GM12873 (cell line): ENCODE measurements around the gene FLNB.

Source experiments
- CTCF ChIP-seq: IDR thresholded peaks from 2 replicates; pipeline ENCODE4 v1.5.1; 2012; ENCODE audit warnings: low read depth, mild to moderate bottlenecking, moderate library complexity, low read length, control low read depth; ENCODE audit not compliant: insufficient read depth; ENCODE audit errors: missing control alignments

FLNB gene

GRCh38 chr3:57992452-57993213 is 15.6 kb upstream of the FLNB start:
- TF ChIP-seq CTCF: no peak

GRCh38 chr3:57998366-57999283 is 9.6 kb upstream of the FLNB start:
- no peak for TF ChIP-seq CTCF

- TF ChIP-seq CTCF: no peak
These were observed 8.7 kb upstream of the FLNB start for GRCh38 chr3:57999417-58000115.

GRCh38 chr3:58000306-58001085 is 7.7 kb upstream of the FLNB start:
- no peak for TF ChIP-seq CTCF

GRCh38 chr3:58001086-58001467 is 7.1 kb upstream of the FLNB start:
- no peak for TF ChIP-seq CTCF

GRCh38 chr3:58001979-58002378 is 6.2 kb upstream of the FLNB start:
- no peak for TF ChIP-seq CTCF
